Urinary bladder (tissue), 4 donors: ENCODE measurements around the gene STX12. TPM values are rescaled to one million over a fixed set of nuclear protein-coding genes. Genes with fewer than 3 reads are reported as not detected.
"Not testable (repeated sequence)": the region's sequence is repeated elsewhere in the genome, so short reads cannot be mapped to it uniquely, and the experiment has no call there.

ENCODE experiments used
- DNase-seq: peaks from one replicate; pipeline ENCODE4 v3.0.0-alpha.2; 2015; ENCODE audit errors: extremely low spot score
- H3K27ac ChIP-seq: one replicate; pipeline ENCODE4 v1.5.1; 2013; ENCODE audit warnings: low read depth, mild to moderate bottlenecking, moderate library complexity
- H3K36me3 ChIP-seq: one replicate; pipeline ENCODE4 v1.6.1; 2013; ENCODE audit warnings: mild to moderate bottlenecking, moderate library complexity; ENCODE audit not compliant: insufficient read depth
- H3K4me1 ChIP-seq: one replicate; pipeline ENCODE4 v1.6.1; 2013; ENCODE audit warnings: mild to moderate bottlenecking, moderate library complexity; ENCODE audit not compliant: insufficient read depth
- H3K4me3 ChIP-seq: one replicate; pipeline ENCODE4 v1.5.1; 2013; ENCODE audit warnings: low read depth, low read length
- WGBS: extraction: QIAGEN DNeasy Blood & Tissue Kit; methylation state at CpG from one replicate; pipeline ENCODE4 v1.1.7; 2013; 5-methylcytosine and 5-hydroxymethylcytosine counted together
- polyA plus RNA-seq: library from polyadenylated mRNA; stranded (reverse); fragments of 200-250 nt; gene quantifications from one replicate; pipeline ENCODE4 v1.2.3, GENCODE V29; 2013
- total RNA-seq: library from RNA; depleted of rRNA; stranded (reverse); fragments of >200 nt; gene quantifications from one replicate; pipeline ENCODE4 v1.2.3, GENCODE V29; 2014
- donor health status: healthy with polysubstance abuse.
- donor health status: healthy.

The STX12 gene
- total and polyA plus RNA-seq, 2 donors = 38.4 to 81.6 TPM

GRCh38 chr1:27829339-27829960 lies 56.4 kb downstream of the STX12 start:
- not testable (repeated sequence) for H3K27ac ChIP-seq, DNase-seq, H3K4me3 ChIP-seq, H3K36me3 ChIP-seq, H3K4me1 ChIP-seq
- WGBS = 79% methylated on average over 3 of the region's 4 CpGs

- H3K27ac ChIP-seq = peak within 1 kb of the TSS; percentile 85
- H3K4me3 ChIP-seq = peak within 1 kb of the TSS; percentile 97
- peaks cover 2% of the 10 kb centered on the region for H3K36me3 ChIP-seq
- DNase-seq = peak; percentile 94
- WGBS = under 1% methylated on average over 60 of the region's 60 CpGs
- no peaks in the 10 kb centered on the region for H3K4me1 ChIP-seq
These were observed 57.8 kb downstream of the STX12 start, which contains the start of gene PPP1R8 for GRCh38 chr1:27830621-27831440. Gene PPP1R8, plus strand, starts transcription at chr1:27830782. Its CDS starts 54 bp downstream, at chr1:27830836.

- H3K36me3 ChIP-seq = peaks cover 2% of the 10 kb centered on the region
- WGBS = 47% methylated on average over 10 of the region's 10 CpGs
- H3K27ac ChIP-seq = no peak overlapping the region
- no peaks in the 10 kb centered on the region for H3K4me1 ChIP-seq
- no peak for DNase-seq
- H3K4me3 ChIP-seq = peak overlapping the region; percentile 97
These were observed 58.8 kb downstream of the STX12 start for GRCh38 chr1:27831568-27832410.

GRCh38 chr1:27832762-27833161 lies 59.7 kb downstream of the STX12 start:
- 85% methylated on average over 2 of the region's 2 CpGs for WGBS
- Histone ChIP-seq H3K4me1 (no peaks in the 10 kb centered on the region), H3K27ac (no peak overlapping the region)

GRCh38 chr1:27833470-27833869 lies 60.5 kb downstream of the STX12 start:
- Histone ChIP-seq H3K4me3 (no peak overlapping the region), H3K27ac (no peak overlapping the region), H3K4me1 (no peaks in the 10 kb centered on the region), H3K36me3 (peaks cover 2% of the 10 kb centered on the region)
- no peak for DNase-seq
- WGBS = 85% methylated on average over 3 of the region's 3 CpGs

More at GRCh38 chr1:27832762-27833161, 59.7 kb downstream of the STX12 start:
- Histone ChIP-seq H3K36me3 (peaks cover 2% of the 10 kb centered on the region), H3K4me3 (no peak overlapping the region)
- no peak for DNase-seq

- no peaks in the 10 kb centered on the region for H3K4me1 ChIP-seq
- DNase-seq = no peak
- H3K36me3 ChIP-seq = peaks cover 2% of the 10 kb centered on the region
- no peak overlapping the region for H3K4me3 ChIP-seq
- H3K27ac ChIP-seq = no peak overlapping the region
These were observed 62.0 kb downstream of the STX12 start for GRCh38 chr1:27835046-27835445.

- DNase-seq = no peak
- Histone ChIP-seq H3K4me3 (no peak overlapping the region), H3K4me1 (no peaks in the 10 kb centered on the region), H3K36me3 (peaks cover 2% of the 10 kb centered on the region), H3K27ac (no peak overlapping the region)
- 91% methylated on average over 1 of the region's 1 CpG for WGBS
These were observed 62.5 kb downstream of the STX12 start for GRCh38 chr1:27835501-27835900.

GRCh38 chr1:27849951-27850350 lies 76.9 kb downstream of the STX12 start:
- 97% methylated on average over 7 of the region's 7 CpGs for WGBS
- H3K27ac ChIP-seq = no peak overlapping the region
- no peak for DNase-seq
- H3K36me3 ChIP-seq = peaks cover 5% of the 10 kb centered on the region
- no peaks in the 10 kb centered on the region for H3K4me1 ChIP-seq
- H3K4me3 ChIP-seq = no peak overlapping the region

GRCh38 chr1:27855085-27855484 lies 82.1 kb downstream of the STX12 start:
- H3K4me3 ChIP-seq = no peak overlapping the region
- peaks cover 2% of the 10 kb centered on the region for H3K36me3 ChIP-seq
- WGBS = 90% methylated on average over 6 of the region's 6 CpGs
- no peak for DNase-seq
- H3K4me1 ChIP-seq = no peaks in the 10 kb centered on the region
- H3K27ac ChIP-seq = no peak overlapping the region

- no peak overlapping the region for H3K4me3 ChIP-seq
- no peak for DNase-seq
- no peak overlapping the region for H3K27ac ChIP-seq
- H3K4me1 ChIP-seq = no peaks in the 10 kb centered on the region
- no peaks in the 10 kb centered on the region for H3K36me3 ChIP-seq
- 69% methylated on average over 12 of the region's 12 CpGs for WGBS
These were observed 83.7 kb downstream of the STX12 start for GRCh38 chr1:27856561-27857343.

- DNase-seq, H3K27ac ChIP-seq, H3K4me3 ChIP-seq, H3K4me1 ChIP-seq, H3K36me3 ChIP-seq: not testable (repeated sequence)
- 86% methylated on average over 11 of the region's 11 CpGs for WGBS
These were observed 84.5 kb downstream of the STX12 start for GRCh38 chr1:27857552-27857951.

GRCh38 chr1:27858072-27858948 lies 85.3 kb downstream of the STX12 start:
- 30% methylated on average over 10 of the region's 10 CpGs for WGBS
- Histone ChIP-seq H3K4me1 (no peaks in the 10 kb centered on the region), H3K27ac (no peak overlapping the region), H3K36me3 (no peaks in the 10 kb centered on the region), H3K4me3 (no peak overlapping the region)
- DNase-seq = peak; percentile 25
